ENCODE data around the gene NCOA5. TPM values are rescaled to one million over a fixed set of nuclear protein-coding genes. Genes with fewer than 3 reads are reported as not detected.

The NCOA5 gene
- polyA plus RNA-seq, 1 donor (not counting 4 experiments of a cell fraction or from before 2014, with no cell fraction given) = 17.6 TPM

DNA sequence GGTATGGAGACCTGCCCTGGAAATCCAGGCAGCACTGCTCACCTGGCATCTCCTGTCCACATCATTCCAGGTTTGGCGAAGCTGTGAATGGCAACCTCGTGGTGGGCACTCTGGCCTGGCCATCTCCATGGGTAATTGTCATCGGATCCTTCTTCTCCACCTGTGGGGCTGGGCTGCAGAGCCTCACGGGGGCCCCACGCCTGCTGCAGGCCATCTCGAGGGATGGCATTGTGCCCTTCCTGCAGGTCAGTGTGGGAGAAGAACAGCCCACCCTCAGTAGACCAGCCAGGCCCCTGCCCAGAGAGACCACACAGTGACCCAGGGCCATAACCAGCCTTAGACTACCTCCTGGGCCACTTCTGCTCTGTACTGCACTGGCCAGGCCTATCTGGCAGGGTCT, 44.9 kb downstream of the NCOA5 start:
- H3K9me1 ChIP-seq (ENCODE audit: control insufficient read depth, extremely low read depth, insufficient read depth, low read length) = no peaks in the 10 kb centered on the region
- no peak overlapping the region for H3K4me2 ChIP-seq (ENCODE audit: control insufficient read depth, extremely low read depth, insufficient read depth, low read depth, low read length)
- H3K79me2 ChIP-seq (ENCODE audit: control insufficient read depth, insufficient read depth, low read length) = no peaks in the 10 kb centered on the region
- no peak overlapping the region for H3K4me3 ChIP-seq (ENCODE audit: control insufficient read depth in 2 of 3, extremely low read depth in 1 of 3, insufficient read depth in 2 of 3, low read depth in 1 of 3, low read length in 3 of 3)
- H3K27ac ChIP-seq (ENCODE audit: control insufficient read depth, insufficient read depth, low read length) = no peak overlapping the region
- H3K27me3 ChIP-seq (ENCODE audit: control insufficient read depth, extremely low read depth, insufficient read depth, low read length) = peaks cover 6% of the 10 kb centered on the region
- no peaks in the 10 kb centered on the region for H3K9me3 ChIP-seq (ENCODE audit: control insufficient read depth, low read depth, low read length)
- H3K9ac ChIP-seq (ENCODE audit: control insufficient read depth, extremely low read depth, insufficient read depth, low read length) = no peak overlapping the region
- H3K36me3 ChIP-seq (ENCODE audit: control insufficient read depth in 2 of 2, extremely low read depth in 1 of 2, insufficient read depth in 2 of 2, low read length in 2 of 2) = no peaks in the 10 kb centered on the region
- TF ChIP-seq EZH2 (IDR thresholded peaks at IDR 0.05; ENCODE audit: low read length) = no peak
- TF ChIP-seq, protein P1, sequence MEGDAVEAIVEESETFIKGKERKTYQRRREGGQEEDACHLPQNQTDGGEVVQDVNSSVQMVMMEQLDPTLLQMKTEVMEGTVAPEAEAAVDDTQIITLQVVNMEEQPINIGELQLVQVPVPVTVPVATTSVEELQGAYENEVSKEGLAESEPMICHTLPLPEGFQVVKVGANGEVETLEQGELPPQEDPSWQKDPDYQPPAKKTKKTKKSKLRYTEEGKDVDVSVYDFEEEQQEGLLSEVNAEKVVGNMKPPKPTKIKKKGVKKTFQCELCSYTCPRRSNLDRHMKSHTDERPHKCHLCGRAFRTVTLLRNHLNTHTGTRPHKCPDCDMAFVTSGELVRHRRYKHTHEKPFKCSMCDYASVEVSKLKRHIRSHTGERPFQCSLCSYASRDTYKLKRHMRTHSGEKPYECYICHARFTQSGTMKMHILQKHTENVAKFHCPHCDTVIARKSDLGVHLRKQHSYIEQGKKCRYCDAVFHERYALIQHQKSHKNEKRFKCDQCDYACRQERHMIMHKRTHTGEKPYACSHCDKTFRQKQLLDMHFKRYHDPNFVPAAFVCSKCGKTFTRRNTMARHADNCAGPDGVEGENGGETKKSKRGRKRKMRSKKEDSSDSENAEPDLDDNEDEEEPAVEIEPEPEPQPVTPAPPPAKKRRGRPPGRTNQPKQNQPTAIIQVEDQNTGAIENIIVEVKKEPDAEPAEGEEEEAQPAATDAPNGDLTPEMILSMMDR (optimal IDR thresholded peaks at IDR 0.05 in 1 of 3, IDR thresholded peaks at IDR 0.05 in 1 of 3, conservative IDR thresholded peaks at IDR 0.05 in 1 of 3; ENCODE audit: extremely low read depth in 1 of 3, insufficient read depth in 2 of 3, low read length in 3 of 3) = no peak
- no peak overlapping the region for H2AFZ ChIP-seq (ENCODE audit: control insufficient read depth, low read length)
- dilution Hi-C loops (cut with MboI; ENCODE audit: extremely low pct_ligation_motif_present, low sequenced_read_pairs) = no loop called here
- no peaks in the 10 kb centered on the region for H3K4me1 ChIP-seq (ENCODE audit: control insufficient read depth, extremely low read depth, insufficient read depth, low read length)
- FAIRE-seq (no peak), DNase-seq (ENCODE audit: low read depth, low spot score) (no peak)
- no peaks in the 10 kb centered on the region for H4K20me1 ChIP-seq (ENCODE audit: control insufficient read depth, extremely low read depth, insufficient read depth, low read length)

DNA sequence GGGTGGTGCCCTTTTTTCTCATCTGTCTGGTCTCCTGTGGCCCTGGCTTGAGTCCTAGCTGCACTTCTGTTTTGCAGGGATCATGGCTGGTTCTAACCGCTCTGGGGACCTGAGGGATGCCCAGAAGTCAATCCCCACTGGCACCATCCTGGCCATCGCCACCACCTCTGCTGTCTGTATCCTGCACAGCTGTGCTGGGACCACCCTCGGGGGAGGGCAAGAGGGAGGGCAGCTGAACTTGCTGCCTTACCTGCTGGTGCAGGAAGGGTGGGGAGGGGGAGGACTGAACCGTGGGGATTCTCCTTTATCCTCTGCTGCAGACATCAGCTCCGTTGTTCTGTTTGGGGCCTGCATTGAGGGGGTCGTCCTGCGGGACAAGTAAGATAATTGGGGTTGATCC, 46.2 kb downstream of the NCOA5 start:
- H3K4me3 ChIP-seq (ENCODE audit: control insufficient read depth in 2 of 3, extremely low read depth in 1 of 3, insufficient read depth in 2 of 3, low read depth in 1 of 3, low read length in 3 of 3) = no peak overlapping the region
- H3K4me1 ChIP-seq (ENCODE audit: control insufficient read depth, extremely low read depth, insufficient read depth, low read length) = no peaks in the 10 kb centered on the region
- no peak for FAIRE-seq
- H2AFZ ChIP-seq (ENCODE audit: control insufficient read depth, low read length) = no peak overlapping the region
- H3K27ac ChIP-seq (ENCODE audit: control insufficient read depth, insufficient read depth, low read length) = no peak overlapping the region
- TF ChIP-seq, protein P1 (optimal IDR thresholded peaks at IDR 0.05 in 1 of 3, IDR thresholded peaks at IDR 0.05 in 1 of 3, conservative IDR thresholded peaks at IDR 0.05 in 1 of 3; ENCODE audit: extremely low read depth in 1 of 3, insufficient read depth in 2 of 3, low read length in 3 of 3) = no peak
- no peak for TF ChIP-seq EZH2 (IDR thresholded peaks at IDR 0.05; ENCODE audit: low read length)
- no peaks in the 10 kb centered on the region for H3K79me2 ChIP-seq (ENCODE audit: control insufficient read depth, insufficient read depth, low read length)
- no peak for DNase-seq (ENCODE audit: low read depth, low spot score)
- no peaks in the 10 kb centered on the region for H3K9me1 ChIP-seq (ENCODE audit: control insufficient read depth, extremely low read depth, insufficient read depth, low read length)
- dilution Hi-C loops (cut with MboI; ENCODE audit: extremely low pct_ligation_motif_present, low sequenced_read_pairs) = no loop called here
- H3K9me3 ChIP-seq (ENCODE audit: control insufficient read depth, low read depth, low read length) = no peaks in the 10 kb centered on the region
- H4K20me1 ChIP-seq (ENCODE audit: control insufficient read depth, extremely low read depth, insufficient read depth, low read length) = no peaks in the 10 kb centered on the region
- H3K9ac ChIP-seq (ENCODE audit: control insufficient read depth, extremely low read depth, insufficient read depth, low read length) = no peak overlapping the region
- peaks cover 6% of the 10 kb centered on the region for H3K27me3 ChIP-seq (ENCODE audit: control insufficient read depth, extremely low read depth, insufficient read depth, low read length)
- H3K4me2 ChIP-seq (ENCODE audit: control insufficient read depth, extremely low read depth, insufficient read depth, low read depth, low read length) = no peak overlapping the region
- H3K36me3 ChIP-seq (ENCODE audit: control insufficient read depth in 2 of 2, extremely low read depth in 1 of 2, insufficient read depth in 2 of 2, low read length in 2 of 2) = no peaks in the 10 kb centered on the region
